GM04504 (cell line): Measurements from ENCODE around the gene PPP1R16B.

Experiments
- DNase-seq: peaks from one replicate; pipeline ENCODE4 v3.0.0-alpha.2; 2012; ENCODE audit warnings: low read depth

PPP1R16B gene

DNA sequence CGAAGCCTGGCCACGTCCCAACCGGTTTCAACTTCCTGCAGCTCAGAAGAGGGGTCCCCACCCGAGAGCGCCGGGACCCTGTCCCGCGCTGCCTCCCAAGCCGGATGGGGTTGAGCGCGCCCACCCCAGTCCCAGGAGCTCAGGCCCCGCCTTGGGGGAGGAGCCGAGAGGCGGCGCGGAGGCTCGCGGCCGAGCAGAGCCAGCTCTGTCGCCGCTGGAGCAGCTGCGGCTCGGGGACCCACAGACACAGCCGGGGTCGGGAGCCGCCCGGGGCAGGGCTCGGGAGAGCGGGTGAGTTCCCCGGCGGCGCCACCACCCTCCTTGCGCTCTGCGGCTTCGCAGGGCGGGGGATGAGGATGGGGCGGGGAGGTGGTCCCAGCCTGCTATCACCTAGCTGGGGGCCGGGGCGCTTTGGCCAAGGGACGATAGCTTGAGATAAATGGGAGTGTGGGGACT is at the start of gene PPP1R16B:
PPP1R16B (plus strand) TSS at position 196 of the 456 bp plus-strand sequence. CDS start 30,229 bp downstream, outside the sequence.
- DNase-seq, result no peak

DNA sequence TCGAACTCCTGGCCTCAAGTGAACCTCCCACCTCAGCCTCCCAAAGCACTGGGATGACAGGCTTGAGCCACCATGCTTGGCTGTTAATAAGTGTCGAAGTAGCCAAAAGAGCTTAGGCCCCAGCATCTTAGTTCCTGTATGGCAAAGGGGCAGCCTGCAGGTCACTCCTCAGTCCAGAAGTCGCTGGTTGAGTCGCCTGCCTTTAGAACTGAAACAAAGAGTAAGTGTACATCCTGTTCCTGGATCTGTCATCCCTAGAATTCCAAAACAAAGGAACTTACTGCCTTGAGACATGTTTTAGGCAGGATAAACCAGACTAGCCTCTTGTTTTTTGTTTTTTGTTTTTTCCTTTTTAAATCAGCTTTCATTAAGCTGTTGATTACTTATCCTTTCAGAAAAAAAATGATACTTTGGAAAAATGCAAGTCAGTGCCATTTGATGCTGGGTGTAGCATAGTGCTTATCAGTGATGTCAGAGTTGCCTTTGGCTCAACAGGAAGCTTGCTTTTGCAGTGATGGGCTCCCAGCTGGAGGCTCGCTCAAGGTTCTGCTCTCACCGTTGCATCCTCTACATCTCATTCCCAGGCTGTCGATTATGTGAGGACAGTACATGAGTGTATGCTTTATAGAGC is 48.2 kb upstream of the PPP1R16B start:
- DNase-seq, result no peak

DNA sequence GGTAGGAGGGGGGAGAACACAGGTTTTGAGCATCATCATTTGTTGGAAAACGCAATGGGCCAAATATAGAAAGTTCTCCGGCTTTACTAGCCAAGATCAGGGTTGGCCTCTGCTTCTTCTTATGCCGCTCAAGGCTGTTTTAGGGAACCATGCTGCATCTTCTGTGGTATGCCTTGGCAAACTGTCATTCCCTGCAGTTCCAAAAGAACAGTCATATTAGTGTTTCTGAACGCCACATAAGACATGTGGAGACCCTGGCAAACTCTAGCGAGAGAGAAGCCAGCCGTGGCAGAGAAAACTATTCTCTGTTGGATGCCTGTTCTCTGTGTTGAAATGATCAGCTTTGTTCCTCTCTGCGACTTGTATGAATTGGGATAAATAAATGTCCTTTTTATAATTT is 46.4 kb upstream of the PPP1R16B start:
- no peak for DNase-seq

DNA sequence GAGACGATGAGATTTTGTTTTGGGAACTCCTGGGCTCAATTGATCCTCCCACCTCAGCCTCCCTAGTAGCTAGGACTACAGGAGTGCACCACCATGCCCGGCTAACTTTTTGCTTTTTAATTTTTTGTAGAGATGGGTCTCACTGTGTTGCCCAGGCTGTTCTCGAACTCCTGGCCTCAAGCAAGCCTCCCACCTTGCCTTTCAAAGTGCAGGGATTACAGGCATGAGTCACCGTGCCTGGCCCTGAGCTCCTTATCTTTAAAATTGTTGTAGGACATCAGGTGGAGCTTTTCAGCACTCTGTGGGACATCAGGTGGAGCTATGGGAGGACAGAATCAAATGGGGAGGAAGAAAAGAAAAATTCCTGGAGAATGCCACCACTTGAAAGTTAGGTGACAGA is 44.5 kb upstream of the PPP1R16B start:
- DNase-seq, result no peak

DNA sequence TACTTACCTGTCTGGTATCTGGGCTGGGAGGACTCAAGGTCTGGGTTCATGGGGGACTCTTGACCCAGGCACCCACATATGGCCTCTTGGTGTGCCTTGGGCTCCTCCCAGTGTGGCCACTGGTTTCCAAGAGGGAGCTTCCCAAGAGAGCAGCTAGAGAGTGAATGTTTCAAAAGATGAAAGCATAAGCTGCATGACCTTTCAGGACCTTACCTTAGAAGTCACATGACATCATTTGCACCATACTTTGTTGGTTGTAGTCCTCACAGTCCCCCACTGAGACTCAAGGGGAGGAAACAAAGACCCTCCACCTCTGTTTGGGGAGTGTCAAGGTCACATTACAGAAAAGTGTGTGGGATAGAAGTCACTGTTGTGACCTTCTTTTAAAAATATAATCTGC is 43.3 kb upstream of the PPP1R16B start:
- no peak for DNase-seq

DNA sequence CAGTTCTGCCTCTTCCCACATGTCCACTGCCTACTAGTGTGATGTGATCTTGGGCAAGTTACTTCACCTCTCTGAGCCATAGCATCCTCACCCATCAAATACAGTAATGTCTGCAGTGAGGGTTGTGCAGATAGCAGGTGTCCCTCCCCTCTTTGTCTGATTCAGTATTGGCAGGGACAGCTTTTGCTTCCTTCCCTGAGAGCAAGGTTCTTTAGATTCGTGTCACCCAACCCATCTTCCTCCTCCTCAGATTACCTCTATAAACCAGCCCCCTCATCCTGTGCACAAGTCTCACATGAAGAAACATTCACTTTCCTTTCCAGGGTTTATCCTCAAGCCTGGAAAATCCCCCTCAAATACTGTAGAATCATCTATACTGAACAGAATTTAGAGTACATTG is 41.9 kb upstream of the PPP1R16B start:
- no peak for DNase-seq

DNA sequence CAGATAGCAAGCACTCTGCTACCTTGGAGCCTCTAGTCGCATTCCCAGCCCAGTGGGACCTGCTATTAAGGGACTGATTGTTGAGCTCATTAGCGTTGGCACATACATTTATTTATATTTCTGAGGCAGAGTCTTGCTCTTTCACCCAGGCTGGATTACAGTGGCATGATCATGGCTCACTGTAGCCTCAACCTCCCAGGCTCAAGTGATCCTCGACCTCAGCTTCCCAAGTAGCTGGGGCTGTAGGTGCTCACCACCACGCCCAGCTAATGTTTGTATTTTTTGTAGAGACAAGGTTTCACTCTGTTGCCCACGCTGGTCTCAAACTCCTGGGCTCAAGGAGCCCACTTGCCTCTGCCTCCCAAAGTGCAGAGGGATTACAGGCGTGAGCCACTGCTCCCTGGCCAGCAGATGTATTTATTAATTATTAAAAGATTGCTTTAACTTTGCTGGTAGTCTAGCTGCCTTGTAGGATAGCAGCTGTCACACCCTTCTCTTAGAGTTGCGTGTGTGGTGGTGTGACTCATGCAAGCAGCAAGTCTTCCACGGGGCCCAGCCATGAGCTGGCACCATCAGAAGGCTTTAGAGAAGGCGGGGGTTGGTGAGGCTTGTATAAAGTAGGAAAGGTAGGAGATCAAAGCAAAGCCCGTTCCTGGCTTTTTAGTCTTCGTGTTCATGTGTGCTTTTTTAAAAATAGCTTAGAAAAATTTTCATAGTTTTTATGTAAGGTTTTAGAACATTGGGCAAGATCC is 40.8 kb upstream of the PPP1R16B start:
- DNase-seq, result peak; percentile 66

DNA sequence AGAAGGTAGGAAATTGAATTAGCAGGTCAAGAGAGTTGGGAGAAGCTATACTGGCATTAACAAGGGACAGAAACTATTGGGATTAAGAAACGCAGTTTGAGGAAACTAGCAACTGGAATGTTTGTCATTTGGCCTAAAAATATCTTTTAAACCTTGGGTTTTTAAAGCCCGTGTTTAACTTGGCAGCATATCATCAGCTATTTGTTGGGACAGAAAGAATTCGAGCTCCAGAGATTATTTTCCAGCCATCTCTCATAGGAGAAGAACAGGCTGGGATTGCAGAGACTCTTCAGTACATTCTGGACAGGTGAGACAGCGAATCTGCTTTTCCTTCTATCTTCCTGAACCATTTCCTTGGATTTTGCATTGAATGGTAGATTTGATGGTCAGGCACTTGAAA is 39.4 kb upstream of the PPP1R16B start:
- DNase-seq, result no peak

DNA sequence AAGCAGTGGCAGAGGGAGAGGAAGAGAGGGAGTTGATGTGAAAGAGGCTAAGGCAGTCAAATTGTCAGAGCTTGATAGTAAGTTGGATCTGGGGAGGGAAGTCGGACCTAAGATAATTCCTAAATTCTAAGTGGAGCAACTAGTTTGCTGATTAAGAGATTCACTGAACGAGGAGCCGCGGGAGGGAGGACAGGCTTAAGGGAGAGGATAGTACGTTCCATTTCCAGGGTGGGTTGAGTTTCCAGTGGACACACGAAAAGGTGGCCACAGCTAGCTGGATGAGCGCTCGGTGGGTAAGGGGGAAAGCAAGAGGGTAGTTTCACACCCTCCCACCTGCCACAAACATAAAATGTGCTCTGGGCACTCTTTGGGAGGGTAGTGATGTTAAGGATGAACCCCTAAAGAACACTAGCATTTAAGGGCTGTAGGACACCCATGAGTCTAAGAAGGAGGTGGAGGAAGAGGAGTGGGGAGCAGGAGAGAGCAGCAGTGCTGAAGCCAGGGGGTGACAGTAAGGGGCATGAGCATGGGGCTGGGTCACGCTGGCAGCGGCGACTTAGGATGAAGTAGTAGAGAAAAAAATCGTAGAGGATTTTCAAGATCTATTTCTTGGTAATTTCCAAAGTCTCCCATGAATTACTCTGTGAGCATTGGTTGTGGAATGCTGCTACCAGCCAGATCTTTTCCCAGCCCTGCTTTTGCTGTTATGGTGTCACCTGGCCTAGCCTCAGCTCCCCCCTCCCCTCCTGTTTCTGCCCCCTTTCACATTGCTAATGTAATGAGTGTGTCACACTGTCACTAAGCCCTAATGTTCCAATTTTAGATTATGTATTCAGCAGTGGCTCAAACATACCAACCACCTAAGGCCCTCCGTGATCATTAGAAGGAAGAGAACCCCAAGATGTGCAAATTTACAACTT is 35.9 kb upstream of the PPP1R16B start:
- DNase-seq, result no peak

DNA sequence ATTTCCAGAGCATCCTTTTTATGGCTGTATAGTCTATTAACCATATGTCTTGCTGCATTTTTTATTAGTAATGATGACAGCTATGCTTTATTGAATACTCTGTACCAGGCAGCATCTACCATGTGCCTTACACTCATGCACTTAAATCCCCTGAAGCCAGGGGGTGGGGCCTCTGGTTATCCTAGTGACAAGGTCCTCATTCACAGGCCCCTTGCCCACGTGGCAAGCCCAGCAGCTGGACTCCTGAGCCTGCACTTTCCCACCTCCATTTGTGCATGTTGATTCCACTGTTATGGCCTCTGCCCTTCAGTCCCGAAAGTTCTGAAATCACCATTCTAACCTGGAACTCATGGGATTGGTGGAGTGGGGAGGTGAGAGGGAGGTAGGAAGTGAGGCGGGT is 35.0 kb upstream of the PPP1R16B start:
- DNase-seq, result no peak

DNA sequence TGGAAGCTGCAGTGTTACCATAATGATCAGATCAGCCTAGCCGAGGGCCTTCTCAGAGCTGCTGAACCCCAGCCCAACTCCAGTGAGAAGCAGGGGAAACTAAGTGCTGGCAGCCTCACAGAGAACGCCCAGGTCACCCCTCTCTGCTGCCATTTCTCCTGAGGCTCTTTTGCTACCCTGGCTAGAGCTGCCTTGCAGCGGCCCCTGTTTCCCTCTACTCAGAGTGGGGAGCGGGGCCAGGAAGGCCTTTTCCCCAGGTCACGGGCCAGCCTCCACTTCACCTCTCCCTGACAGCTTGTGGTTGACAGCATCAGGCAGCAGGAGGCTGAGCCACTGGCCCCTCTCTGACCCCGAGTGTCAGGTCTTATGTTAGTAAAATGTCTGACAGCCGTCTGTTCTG is 34.5 kb upstream of the PPP1R16B start:
- DNase-seq, result no peak

DNA sequence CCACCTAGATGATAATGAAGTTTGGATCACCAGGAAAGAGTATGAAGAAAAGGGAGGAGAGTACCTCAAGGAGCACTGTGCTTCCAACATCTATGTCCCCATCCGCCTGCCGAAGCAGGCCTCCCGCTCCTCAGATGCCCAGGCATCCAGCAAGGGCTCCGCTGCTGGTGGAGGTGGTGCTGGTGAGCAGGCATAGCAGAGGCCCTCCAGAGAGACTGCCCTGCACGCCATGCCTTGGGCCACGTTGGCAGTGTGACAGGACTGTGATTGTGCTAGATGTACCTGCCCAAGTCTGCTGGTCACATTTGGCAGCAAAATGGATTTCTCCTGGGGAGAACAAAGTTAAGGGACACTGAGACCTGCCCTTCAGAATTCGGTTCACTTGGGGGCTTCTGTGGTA is 33.9 kb upstream of the PPP1R16B start:
- no peak for DNase-seq

DNA sequence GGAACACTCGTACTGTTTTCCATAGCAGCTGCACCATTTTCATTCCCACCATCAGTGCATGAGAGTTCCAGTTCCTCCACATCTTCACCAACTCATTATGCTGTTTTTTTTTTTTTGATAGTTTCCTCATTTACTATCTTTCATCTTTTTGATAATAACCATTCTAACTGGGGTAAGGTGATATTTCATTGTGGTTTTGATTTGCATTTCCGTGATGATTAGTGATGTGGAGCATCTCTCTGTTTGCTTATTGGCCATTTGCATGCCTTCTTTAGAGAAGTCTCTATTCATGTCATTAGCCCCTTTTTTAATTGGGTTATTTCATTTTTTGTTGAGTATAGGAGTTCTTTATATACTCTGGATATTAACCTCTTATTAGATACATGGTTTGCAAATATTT is 31.3 kb upstream of the PPP1R16B start:
- no peak for DNase-seq

DNA sequence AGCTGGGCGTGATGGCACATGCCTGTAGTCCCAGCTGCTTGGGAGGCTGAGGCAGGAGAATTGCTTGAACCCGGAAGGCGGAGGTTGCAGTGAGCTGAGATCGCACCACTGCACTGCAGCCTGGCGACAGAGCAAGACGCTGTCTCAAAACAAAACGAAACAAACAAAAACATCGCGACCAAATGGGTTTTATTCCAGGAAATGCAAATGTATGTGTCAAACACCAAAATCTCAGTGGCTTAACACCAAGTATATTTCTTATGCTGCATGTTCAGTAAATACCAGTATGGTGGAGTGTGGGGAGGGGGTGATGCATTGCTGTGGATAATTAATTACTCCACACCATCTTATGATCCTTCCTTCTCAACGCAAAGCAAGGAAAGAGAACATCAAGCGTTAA is 29.1 kb upstream of the PPP1R16B start:
- DNase-seq, result no peak

DNA sequence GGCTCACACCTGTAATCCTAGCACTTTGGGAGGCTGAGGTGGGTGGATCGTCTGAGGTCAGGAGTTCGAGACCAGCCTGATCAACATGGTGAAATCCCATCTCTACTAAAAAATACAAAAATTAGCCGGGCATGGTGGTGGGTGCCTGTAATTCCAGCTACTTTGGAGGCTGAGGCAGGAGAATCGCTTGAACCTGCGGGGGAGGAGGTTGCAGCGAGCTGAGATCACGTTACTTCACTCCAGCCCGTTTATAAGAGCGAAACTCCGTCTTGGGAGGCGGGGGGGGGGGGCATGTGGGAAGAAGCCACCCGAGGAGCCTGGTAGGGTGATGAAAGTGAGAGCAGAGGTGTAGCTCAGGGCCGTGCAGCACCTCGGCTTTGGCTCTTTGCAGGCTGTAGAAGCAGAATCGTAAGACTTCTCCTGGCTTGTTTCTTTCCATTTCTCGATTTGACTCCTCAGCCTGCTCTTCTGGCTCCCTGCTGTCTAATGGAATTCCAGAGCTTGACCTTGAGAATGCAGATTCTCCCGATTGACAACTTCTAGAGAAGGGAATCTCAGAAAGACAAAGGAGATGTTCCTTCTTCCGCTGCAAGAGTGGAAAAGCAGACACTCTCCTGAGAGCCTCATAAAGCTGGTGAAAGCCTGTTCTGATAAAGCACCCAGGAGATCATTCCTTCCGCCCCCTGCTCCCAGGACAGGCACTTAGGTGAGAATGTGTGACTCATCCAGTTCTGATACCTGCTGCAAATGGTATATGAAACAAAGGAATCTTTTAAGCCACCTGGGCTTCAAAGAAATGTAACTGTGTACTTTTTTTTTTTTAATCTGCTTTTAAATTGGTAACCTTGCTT is 26.0 kb upstream of the PPP1R16B start:
- no peak for DNase-seq

DNA sequence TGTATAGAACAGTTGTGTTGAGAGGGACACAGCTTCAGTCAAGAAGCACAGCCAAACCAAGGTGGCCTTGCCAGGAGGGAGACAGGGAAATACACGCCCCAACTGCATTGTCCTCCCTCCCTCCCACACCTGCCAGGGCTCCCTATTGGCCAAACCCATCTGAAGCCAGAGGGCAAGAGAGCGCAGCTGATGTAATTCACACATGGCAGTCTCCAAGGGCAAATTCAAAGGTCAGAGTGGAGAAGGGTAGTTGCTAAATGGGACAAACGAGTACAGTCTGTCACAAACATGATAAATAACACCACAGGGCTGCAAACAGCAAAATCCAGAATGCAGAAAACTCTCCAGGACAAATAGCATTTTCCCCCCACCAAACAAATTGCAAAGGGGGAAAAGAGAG is 23.2 kb upstream of the PPP1R16B start:
- no peak for DNase-seq

DNA sequence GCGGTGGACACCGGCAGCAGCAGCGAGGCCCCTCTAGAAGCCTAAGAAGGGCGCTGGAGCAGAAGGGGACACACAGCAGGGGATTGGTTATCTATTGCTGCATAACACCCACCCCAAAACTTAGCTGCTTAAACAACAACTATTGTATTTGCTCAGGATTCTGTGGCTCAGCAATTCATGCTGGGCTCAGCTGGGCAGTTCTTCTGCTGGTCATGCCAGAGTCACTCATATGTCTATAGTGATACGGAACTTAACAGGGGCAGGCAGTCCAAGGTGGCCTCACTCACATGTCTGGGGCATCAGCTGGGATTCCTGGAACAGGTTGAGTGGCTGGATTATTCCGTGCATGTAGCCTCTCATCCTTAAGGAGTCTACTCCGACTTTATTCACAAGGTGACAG is 17.6 kb upstream of the PPP1R16B start:
- DNase-seq, result no peak

DNA sequence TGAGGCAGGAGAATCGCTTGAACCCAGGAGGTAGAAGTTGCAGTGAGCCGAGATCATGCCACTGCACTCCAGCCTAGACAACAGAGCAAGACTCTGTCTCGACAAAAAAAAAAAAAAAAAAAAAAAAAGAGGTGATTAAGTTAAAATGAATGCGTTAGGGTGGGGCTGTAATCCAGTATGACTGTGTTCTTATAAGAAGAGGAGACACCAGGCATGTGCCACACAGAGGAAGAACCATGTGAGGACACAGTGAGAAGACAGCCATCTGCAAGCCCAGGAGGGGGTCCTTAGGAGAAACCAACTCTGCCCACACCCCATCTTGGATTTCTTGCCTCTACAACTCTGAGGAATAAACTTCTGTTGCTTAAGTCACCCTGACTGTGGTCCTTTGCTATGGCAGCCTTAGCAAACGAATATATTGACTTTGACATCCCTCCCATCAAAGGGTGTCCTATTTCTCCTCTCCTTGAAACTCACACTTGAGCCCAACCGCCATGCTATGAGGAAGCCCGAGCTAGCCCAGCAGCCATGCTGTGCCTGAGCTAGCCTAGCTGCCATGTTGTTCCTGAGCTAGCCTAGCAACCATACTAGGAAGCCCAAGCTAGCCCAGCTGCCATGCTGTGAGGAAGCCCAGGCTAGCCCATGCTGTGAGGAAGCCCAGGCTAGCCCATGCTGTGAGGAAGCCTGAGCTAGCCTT is 15.8 kb upstream of the PPP1R16B start:
- peak; percentile 17 for DNase-seq

DNA sequence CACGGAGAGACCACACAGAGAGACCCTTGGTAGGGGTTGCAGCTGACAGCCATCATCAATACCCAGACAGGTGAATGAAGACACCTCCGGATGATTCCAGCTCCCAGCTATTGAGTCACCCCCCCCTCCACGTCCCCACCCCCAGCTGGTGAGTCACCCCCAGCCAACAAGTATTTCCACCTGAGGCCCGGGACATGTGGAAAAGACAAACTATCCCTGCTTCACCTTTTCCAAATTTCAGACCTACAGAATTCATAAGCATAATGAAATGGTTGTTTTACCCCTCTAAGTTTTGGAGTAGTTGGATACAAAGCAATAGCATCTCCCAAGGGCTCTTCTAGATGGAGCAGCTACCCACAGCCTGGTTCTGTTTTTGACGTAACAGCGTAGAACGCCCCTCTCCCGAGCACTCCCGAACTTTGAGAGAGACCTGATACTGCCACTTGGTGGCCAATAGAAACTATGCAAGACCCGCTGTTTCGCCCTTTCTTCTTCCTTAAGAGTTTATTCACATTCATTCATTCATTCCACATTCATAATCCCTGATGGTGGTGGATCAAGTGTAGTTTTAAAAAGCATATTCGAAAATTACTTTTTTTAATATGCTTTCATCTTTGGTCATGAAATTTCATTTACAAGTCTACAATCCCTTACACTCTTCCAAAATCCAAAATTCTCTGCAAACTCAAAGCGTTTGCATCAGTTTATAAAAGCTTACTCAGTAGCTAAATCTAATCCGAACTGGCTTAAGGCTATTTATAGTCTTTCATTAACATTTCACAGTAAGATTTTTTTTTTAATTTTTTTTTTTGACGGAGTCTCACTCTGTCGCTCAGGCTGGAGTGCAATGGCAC is 15.1 kb upstream of the PPP1R16B start:
- DNase-seq, result no peak

DNA sequence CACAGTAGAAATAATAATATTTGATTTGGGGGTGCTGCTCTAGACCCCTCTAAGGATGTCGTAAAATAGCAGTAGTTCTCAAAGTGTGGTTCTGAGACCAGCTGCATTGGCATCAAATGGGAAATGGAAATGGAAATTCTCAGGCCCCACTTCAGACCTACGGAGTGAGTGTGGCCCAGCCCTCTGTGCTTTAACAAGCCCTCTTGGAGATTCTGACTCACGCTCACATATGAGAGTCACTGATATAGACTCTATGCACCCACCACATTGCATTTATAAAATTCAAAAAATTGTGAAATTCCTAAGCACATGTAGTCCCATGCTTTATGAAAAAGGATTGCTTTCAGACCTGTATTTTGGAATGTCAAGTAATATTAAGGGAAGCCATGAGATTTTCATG is 14.2 kb upstream of the PPP1R16B start:
- no peak for DNase-seq
